Measurements from ENCODE around the gene CUL7. TPM values are rescaled to one million over a fixed set of nuclear protein-coding genes. Genes with fewer than 3 reads are reported as not detected.
"Not testable (repeated sequence)": the region's sequence is repeated elsewhere in the genome, so short reads cannot be mapped to it uniquely, and the experiment has no call there.

Gene CUL7
- total RNA-seq, 2 donors from 2014 or later, result 16.3 to 24.4 TPM

GRCh38 chr6:43001843-43002242, 51.8 kb downstream of the CUL7 start:
- H3K36me3 ChIP-seq (replicated peaks in 1 of 2; ENCODE audit: insufficient read depth in 1 of 2, low read depth in 2 of 2), result peaks cover 0 to under 1% of the 10 kb centered on the region in 2 donors
- ATAC-seq (no peak), DNase-seq (no peak)
- no peak overlapping the region for H3K27ac ChIP-seq
- TF ChIP-seq POLR2A (IDR thresholded peaks at IDR 0.05) (no peak), CTCF (IDR thresholded peaks at IDR 0.05) (no peak)
- no peaks in the 10 kb centered on the region for H3K9me3 ChIP-seq
- H3K4me1 ChIP-seq, result no peaks in the 10 kb centered on the region
- no peak overlapping the region for H3K4me3 ChIP-seq
- WGBS, 2 donors, result 91 to 96% methylated on average over 8 of the region's 8 CpGs
- no peaks in the 10 kb centered on the region for H3K27me3 ChIP-seq
- intact Hi-C loops (cut with DNase I), result no loop called here

GRCh38 chr6:42998205-42998604, 55.4 kb downstream of the CUL7 start:
- H3K27ac ChIP-seq; intact Hi-C loops (cut with DNase I); H3K4me1 ChIP-seq; H3K27me3 ChIP-seq; H3K4me3 ChIP-seq; ATAC-seq; H3K9me3 ChIP-seq; H3K36me3 ChIP-seq (replicated peaks in 1 of 2; ENCODE audit: insufficient read depth in 1 of 2, low read depth in 2 of 2); DNase-seq: not testable (repeated sequence)
- WGBS, 2 donors, result 74 to 85% methylated on average over 9 of the region's 9 CpGs

DNA sequence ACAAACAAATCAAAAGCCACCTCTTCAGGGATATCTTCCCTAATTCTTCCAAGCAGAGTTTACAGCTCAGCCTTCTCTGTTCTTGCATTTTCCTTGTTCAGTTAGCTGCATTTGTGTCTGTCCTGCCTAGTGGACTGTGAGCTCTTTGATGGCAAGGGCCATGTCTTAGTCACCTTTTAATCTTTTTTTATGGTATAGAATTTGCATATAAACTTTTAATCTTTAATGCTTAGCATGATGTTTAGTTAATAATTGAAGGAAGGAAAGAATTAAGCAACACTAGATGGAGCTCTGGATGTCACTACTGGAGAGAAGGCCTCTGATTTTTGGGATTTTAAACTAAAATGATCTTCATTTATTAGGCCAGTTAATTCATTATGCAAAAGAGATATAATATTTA, 57.1 kb downstream of the CUL7 start:
- intact Hi-C loops (cut with DNase I), result no loop called here
- no peaks in the 10 kb centered on the region for H3K9me3 ChIP-seq
- no peaks in the 10 kb centered on the region for H3K36me3 ChIP-seq (replicated peaks in 1 of 2; ENCODE audit: insufficient read depth in 1 of 2, low read depth in 2 of 2)
- H3K27me3 ChIP-seq, result no peaks in the 10 kb centered on the region
- TF ChIP-seq CTCF (IDR thresholded peaks at IDR 0.05) (no peak), POLR2A (IDR thresholded peaks at IDR 0.05) (no peak)
- DNase-seq (no peak), ATAC-seq (no peak)
- H3K4me1 ChIP-seq, result no peaks in the 10 kb centered on the region
- no peak overlapping the region for H3K4me3 ChIP-seq
- H3K27ac ChIP-seq, result no peak overlapping the region

DNA sequence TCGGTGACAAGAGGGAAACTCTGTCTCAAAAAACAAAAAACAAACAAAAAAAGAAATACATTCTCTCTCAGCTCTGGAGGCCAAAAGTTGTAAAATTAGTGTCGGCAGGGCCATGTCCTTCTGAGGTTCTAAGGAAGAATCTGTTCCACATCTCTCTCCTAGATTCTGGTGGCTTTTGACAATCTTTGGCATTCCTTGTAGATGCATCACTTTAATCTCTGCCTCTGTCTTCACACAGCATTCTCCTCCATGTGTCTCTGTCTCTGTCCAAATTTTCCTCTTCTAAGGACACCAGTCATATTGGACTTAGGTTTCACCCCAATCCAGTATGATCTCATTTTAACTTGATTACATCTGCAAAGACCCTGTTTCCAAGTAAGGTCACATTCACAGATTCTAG, 60.2 kb downstream of the CUL7 start:
- WGBS, 2 donors, result 88 to 92% methylated on average over 2 of the region's 2 CpGs
- no peak for ATAC-seq
- peaks cover 0 to 8% of the 10 kb centered on the region in 2 donors for H3K36me3 ChIP-seq (replicated peaks in 1 of 2; ENCODE audit: insufficient read depth in 1 of 2, low read depth in 2 of 2)
- no peak overlapping the region for H3K27ac ChIP-seq
- no peak overlapping the region for H3K4me3 ChIP-seq
- H3K9me3 ChIP-seq, result no peaks in the 10 kb centered on the region
- DNase-seq, result no peak
- H3K4me1 ChIP-seq, result no peaks in the 10 kb centered on the region
- no peak for TF ChIP-seq POLR2A (IDR thresholded peaks at IDR 0.05)
- no peak for TF ChIP-seq CTCF (IDR thresholded peaks at IDR 0.05)
- H3K27me3 ChIP-seq, result no peaks in the 10 kb centered on the region
- intact Hi-C loops (cut with DNase I), result no loop called here

GRCh38 chr6:42989923-42990322, 63.7 kb downstream of the CUL7 start:
- no peak for TF ChIP-seq POLR2A (IDR thresholded peaks at IDR 0.05)
- TF ChIP-seq CTCF (IDR thresholded peaks at IDR 0.05), result no peak
- ATAC-seq, result no peak
- intact Hi-C loops (cut with DNase I), result no loop called here
- DNase-seq, result no peak
- H3K4me1 ChIP-seq, result peaks cover 26% of the 10 kb centered on the region
- peaks cover 0 to 8% of the 10 kb centered on the region in 2 donors for H3K36me3 ChIP-seq (replicated peaks in 1 of 2; ENCODE audit: insufficient read depth in 1 of 2, low read depth in 2 of 2)
- H3K9me3 ChIP-seq, result no peaks in the 10 kb centered on the region
- H3K27me3 ChIP-seq, result no peaks in the 10 kb centered on the region
- H3K27ac ChIP-seq, result no peak overlapping the region
- no peak overlapping the region for H3K4me3 ChIP-seq
- 90% methylated on average over 5 of the region's 5 CpGs for WGBS, 2 donors

Measured in body of pancreas (tissue), 4 donors.